GM18526 (cell line): ENCODE results near the gene KHDC4.

Source experiments
- POLR2A ChIP-seq: IDR thresholded peaks from 3 replicates; pipeline ENCODE4 v1.6.1; 2011; ENCODE audit not compliant: insufficient read length; ENCODE audit errors: extremely low read depth

KHDC4 gene

DNA sequence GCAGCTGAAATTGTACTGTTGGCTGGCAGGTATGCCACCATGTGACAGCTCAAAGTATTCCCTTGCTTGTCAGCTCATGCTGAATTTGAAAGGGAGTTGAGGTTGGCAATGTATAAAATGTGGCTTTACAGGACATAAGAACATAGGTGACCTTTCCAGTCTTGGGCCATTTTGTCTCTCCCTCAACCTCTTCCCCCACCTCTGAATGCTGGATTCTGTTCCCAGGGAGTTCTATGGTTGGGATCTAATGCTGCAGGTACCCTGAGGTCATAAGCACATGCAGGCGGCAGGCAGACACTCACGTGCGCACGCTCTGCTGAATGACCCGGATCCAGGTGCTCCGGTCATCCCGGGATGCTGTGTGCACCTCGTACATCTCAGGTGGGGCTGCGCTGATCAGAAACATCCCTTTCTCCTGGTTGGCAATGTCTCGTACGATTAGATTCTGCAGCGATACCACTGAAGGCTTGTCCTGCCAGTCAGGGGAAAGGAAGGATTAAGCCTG lies 23.2 kb upstream of the KHDC4 start:
- TF ChIP-seq POLR2A = no peak

DNA sequence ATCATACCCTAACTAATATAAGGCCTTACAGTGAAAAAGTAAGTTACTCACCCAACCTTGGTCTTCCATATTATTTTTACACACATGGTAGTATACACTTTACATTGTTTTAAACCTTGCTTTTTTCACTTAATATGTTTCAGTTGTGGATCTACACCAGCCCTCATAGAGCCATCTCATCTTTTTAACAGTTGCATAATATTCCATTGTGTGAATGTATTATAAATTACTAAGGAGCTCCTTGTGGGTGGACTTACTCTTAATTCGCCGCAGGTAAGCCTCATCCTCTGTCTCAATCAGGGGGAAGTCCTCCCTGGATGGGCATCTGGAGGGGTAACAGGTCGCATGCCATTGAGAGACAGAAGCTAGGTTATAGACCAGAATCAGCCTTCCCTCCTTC lies 20.4 kb upstream of the KHDC4 start:
- TF ChIP-seq POLR2A = no peak

DNA sequence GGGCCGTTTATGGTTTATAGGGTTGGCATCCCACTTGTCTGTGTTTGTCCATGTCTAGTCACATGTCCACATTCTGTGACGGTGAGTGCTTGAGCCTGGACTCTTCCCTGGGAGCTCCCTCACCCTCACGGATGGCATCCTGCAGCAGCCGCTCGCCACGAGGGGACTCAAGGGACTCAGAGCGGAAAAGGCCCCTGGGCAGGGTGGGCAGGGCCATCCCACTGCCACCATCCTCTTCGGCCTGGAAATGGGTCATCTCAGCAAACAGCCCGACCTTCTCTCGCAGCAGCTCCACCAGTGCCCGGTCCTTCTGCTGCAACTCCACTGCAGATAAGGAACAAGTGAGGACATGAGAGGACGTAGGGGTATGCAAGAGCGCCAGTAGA lies 18.3 kb upstream of the KHDC4 start:
- peak; percentile 11 for TF ChIP-seq POLR2A

DNA sequence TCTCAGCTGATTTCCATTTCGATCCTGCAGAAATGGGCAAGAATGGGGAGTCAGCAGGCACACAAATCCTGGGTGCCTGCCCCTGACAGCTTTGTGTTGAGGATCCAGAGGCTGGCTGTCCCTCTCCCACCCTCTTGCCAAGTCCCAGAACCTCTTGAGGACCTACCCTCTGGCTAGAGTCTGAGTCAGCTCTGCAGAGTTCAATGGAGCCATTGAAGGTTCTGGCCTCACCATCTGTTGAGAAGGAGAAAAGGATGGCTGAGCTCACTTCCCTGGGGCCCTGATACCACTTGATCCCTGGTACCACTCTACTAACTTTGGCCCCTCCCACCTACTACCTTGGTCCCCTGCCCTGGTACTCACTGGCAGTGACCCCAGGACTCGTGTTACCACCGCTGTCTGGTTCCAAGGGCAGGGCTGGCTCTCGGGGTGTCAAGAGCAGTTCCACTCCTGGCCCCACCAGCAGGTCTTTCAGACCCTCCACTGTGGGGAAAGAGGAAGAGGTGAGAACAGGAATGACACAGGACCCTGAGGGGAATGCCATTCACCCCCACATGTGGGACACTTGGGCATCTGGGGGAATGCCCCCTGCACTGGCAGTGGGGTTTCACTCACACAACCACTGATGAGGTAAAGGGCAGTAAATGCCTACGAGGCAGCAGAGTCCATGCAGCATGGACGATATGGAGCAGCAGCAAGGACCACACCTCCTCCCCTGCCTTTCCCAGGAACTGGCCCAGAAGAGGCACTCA lies 17.7 kb upstream of the KHDC4 start:
- peak; percentile 13 for TF ChIP-seq POLR2A

DNA sequence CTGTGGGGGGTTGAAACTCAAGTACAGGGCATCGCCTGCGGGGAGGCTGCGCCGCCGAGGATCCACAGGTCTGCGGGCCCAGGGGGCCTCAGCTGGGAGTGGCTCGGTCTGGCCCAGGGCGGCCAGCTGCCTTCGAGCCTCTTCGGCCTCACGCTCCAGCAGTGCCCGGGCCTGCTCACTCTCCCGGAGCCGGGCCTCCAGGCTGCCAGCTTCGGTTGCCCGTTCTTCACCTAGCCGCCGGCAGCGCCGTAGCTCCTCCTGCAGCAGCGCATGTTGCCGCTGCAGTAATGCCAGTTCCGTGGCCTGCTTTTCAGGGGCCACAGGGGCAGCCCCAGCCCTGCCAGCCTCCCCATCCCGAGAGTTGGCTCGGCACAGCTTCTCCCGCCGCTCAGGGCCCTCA lies 16.6 kb upstream of the KHDC4 start:
- no peak for TF ChIP-seq POLR2A

DNA sequence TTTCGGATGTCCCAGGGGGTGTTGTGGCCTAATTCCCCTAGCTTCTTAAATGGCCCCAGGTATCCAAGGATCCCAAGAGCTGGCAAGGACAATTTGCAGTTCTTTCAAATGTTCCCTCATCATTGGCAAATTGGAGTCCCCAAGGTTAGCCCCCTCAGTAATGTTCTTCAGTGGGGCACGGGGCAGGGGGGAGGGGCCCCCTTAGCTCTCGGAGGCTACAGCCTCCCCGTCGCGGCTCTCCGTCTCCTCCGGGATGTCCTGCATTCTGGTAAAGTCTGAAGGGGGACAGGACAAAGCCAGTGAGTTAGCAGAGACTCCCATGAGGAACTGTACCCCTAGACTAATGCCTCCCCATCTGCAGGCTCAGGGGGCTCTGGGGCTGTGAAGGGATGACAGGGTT lies 13.5 kb upstream of the KHDC4 start:
- TF ChIP-seq POLR2A = no peak

DNA sequence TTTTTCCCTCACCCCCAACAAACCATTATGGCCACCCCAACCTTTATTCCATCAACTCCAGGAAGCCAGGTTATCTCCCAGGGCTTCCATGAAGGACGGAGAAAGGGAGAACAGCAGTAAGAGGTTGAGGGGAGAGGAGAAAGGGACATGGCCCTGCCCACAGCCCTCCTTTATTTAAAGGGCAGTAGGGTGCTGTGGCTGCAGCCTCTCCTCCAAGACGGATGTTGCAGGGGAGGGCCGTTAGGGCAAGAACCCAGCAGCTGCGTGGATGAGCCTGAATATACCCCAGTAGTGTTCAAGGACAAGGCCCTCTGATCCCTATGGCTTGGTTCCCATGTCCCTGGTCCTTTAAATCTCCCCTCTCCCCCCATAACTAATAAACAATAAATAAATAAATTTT lies 13.1 kb upstream of the KHDC4 start:
- TF ChIP-seq POLR2A = no peak

DNA sequence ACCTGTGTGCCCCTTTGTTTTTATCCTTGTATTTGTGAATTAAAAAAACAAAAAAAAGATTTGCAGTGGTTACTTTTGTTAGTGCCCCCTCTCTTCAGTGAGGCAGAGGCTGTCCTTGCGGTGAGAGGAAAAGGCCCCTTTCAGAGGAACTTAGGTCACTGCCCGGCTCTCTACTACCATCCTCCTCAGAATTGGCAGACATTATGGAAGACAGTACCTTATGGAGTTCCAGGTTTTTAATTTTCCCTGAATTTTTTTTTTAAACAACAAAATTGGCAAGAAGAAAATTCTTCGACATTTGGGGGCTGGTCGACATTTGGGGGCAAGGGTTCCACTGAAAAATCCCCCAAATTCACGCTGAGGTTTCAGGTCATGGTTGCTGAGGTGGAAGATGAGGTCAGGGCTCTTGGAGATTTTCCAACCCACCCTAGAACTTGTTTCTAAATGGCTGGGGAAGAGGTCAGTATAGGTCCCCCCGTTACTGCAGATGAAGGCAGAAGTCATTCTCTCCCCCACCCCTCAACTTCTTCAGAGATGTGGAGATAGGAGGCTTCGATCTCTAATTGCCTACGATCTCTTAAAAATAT lies 12.5 kb upstream of the KHDC4 start:
- no peak for TF ChIP-seq POLR2A

DNA sequence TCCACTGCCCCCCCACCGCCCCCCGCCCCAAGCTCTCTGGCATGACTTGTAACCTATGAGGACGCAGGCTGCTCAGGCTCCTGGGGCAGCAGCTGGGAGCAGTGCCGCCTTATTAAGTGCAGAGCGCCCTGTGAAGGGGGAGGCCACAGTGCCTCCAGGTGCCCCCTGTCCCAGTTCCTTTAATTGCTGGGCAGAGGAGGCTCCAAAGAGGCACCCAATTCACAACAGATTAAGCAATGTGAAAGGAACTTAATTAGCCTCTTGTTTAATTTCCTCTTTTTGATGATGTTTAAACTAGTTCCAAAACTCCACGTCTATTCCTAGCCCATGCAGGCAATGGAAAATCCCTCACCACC lies 10.2 kb upstream of the KHDC4 start:
- TF ChIP-seq POLR2A = no peak

DNA sequence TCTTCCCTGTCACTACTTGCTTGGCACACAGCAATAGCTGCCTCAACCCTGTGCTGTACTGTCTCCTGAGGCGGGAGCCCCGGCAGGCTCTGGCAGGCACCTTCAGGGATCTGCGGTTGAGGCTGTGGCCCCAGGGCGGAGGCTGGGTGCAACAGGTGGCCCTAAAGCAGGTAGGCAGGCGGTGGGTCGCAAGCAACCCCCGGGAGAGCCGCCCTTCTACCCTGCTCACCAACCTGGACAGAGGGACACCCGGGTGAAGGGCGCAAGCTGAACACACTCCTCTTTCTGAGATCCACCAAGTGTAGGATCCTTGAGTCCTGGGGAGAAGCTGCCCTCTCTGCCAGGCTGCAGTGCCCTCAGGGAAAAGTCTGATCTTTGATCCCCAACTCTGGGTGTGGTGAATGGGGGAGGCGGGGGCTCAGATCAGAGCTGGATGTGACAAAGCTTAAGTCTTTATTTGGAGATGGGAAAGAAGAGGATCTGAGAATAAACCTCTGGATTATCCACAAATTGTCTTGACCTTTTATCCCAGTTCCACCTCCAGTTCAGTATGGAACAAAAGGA lies 8.4 kb upstream of the KHDC4 start:
- peak; percentile 6 for TF ChIP-seq POLR2A

DNA sequence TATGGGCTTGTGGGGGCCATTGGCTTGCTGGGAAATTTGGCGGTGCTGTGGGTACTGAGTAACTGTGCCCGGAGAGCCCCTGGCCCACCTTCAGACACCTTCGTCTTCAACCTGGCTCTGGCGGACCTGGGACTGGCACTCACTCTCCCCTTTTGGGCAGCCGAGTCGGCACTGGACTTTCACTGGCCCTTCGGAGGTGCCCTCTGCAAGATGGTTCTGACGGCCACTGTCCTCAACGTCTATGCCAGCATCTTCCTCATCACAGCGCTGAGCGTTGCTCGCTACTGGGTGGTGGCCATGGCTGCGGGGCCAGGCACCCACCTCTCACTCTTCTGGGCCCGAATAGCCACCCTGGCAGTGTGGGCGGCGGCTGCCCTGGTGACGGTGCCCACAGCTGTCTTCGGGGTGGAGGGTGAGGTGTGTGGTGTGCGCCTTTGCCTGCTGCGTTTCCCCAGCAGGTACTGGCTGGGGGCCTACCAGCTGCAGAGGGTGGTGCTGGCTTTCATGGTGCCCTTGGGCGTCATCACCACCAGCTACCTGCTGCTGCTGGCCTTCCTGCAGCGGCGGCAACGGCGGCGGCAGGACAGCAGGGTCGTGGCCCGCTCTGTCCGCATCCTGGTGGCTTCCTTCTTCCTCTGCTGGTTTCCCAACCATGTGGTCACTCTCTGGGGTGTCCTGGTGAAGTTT lies 7.8 kb upstream of the KHDC4 start:
- TF ChIP-seq POLR2A = peak; percentile 25

DNA sequence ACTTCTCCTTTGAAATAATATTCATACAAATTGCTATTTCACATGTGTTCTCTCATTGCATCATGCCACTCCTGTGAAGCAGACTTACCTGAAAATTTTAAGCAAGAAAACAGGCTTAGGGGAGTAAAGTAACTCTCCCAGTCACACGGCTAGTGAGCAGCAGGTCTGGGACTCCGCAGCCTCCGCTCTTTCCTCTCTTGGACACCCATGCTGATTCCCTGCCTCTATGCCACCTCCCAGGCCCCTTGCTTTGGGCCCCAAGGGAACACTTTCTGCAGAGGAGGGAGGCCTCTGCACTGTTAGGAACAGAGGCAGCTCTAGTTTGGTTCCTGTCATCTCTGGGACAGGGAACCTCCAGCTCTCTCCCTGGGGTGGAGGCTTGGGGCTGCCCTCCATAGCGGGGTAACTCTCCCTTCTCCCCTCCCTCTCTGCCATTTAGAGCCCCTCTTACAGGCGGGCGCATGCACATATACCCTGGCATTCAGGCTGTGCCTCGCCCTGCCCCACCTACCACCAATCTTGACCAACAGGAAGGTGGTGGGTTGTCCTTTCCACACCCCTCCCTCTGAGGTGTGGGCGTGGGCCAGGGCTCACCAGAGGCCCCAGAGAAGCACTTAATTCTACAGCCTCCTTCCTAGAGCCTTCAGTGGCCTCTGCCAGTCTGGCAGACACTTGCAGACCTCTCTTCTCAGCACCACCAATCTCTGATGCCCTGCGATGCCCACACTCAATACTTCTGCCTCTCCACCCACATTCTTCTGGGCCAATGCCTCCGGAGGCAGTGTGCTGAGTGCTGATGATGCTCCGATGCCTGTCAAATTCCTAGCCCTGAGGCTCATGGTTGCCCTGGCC lies 7.0 kb upstream of the KHDC4 start, which contains the start of gene RXFP4:
Gene RXFP4, plus strand, starts transcription at position 646 of the 852 bp plus-strand sequence. Its CDS starts 72 bp downstream, at position 718.
- TF ChIP-seq POLR2A = no peak

DNA sequence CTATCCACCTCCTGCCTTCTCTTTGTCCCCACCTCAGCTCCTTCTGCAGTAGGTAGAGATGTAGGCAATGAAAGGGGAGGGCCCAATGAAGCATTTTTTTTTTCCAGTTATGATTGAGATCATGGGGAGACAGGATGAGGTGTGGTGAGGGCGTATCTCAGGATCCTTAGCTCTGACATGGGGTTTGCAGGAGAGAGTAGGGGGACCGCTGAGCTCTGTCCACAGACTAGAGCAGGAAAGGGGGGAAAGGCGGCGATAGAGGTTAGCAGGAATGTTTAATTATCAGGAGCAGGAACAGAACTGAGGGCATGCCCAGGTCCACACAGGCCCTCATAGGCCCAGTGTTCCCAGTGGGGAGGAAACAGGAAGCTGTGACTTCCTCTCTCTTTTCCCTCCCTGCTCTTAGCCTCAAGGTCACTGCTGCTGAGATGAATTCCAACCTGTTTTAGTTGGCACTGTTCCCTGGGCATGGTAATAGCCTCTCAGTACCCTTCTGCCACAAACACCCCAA lies 6.3 kb upstream of the KHDC4 start:
- TF ChIP-seq POLR2A = no peak

DNA sequence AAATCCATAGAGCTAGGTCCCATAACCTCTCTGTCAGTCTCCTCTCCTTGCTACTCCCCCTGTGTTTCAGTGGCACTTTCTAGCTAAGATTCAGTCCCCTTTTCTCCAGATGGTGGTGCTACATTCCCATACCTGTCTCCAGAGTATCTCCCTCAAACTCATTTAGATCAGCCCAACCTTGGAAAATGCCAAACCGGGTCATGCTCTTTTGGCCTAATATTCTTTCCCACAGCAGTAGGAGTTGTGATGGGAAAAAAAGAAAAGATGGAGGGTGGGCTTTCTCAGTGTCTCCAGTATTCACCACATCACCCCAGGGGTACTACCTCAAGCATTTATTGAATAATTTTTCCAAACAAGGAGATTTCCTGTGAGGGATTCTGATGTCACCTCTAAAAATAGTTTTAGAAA lies 4.0 kb upstream of the KHDC4 start:
- TF ChIP-seq POLR2A = no peak
